ENCODE data around the gene YBEY. TPM values are rescaled to one million over a fixed set of nuclear protein-coding genes. Genes with fewer than 3 reads are reported as not detected.

Gene YBEY
- total RNA-seq, 1 donor from 2014 or later, result 11.1 TPM

DNA sequence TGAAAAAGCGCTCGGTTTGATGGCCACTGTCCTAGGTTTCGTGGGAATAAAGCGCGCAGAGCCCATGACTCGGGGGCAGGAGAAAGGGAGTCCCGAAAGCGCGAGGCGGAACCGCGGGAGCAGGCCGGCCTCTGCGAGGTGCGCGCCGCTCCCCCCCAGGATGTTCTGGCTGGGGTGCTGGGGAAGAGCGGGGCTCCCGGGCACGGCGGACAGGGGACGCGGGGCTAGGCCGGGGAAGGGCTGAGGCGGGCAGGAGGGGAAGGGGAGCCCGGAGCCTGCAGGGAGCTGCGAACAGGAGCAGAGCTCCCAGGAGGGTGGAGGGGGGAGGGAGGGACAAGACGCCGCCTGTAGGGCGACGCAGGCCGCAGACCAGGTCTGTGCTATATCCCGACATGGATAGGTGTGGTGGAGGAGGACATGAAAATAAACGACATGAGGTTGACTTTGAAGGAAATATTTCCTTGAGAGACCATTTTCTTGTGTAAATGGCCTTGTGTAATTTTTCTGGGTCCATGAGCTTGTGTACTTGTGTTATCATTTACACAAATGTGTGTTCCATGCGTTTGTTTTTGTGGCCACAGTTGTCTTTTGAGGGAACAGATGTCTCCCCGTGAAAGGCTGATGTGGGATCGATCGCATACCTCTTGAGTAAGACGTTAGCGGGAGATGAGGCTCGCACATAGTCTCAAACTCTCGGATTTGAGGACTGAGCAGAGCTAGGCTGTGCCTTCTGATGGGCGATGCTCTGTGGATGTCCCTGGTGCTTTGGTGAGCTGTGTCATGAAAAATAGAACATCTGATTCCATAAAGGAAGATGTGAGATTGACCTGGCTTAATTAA, 39.2 kb downstream of the YBEY start:
- no peak for DNase-seq (ENCODE audit: low spot score)

DNA sequence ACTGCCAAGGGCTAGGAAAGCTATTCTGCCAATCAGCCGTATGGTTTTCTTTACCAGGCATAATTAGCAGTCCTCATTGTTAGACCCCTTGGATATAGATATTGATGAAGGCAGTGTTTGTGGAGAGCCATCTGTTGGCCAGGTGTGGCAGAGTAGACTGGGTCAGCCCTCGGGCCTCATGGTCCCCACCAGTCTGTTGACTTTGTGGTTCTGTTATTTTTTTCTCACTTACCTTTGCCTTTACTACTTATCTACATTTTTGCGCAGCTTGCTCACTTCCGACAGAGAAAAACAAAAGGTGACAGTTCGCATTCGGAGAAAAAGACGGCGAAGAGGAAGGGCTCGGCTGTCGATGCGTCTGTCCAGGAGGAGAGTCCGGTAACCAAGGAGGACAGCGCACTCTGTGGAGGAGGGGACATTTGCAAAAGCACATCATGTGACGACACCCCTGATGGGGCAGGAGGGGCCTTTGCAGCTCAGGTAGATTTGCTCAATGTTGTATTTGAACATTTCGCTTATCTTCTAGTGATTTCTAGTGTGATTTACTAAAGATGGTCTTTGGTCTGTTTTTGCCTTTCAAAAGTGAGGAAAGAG, 40.1 kb downstream of the YBEY start:
- no peak for DNase-seq (ENCODE audit: low spot score)

- DNase-seq (ENCODE audit: low spot score), result no peak
Measured at GRCh38 chr21:46327711-46328110, 41.6 kb downstream of the YBEY start.

DNA sequence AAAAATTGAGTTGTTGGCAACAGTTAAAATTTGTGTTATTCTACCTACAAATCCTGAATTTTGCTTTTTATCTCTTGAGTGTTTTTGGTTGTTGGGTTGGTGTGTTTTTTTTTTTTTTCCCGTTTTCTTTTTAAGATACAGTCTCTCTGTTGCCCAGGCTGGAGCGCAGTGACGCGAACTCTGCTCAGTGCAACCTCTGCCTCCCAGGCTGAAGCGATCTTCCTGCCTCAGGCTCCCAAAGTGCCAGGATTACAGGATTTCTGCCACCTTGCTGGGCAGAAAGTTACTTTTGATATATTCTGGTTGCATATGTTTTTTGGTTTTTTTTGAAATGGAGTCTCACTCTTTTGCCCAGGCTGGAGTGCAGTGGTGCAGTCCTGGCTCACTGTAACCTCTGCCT, 42.0 kb downstream of the YBEY start:
- DNase-seq (ENCODE audit: low spot score), result no peak

GRCh38 chr21:46329796-46330195, 43.7 kb downstream of the YBEY start:
- DNase-seq (ENCODE audit: low spot score), result no peak

DNA sequence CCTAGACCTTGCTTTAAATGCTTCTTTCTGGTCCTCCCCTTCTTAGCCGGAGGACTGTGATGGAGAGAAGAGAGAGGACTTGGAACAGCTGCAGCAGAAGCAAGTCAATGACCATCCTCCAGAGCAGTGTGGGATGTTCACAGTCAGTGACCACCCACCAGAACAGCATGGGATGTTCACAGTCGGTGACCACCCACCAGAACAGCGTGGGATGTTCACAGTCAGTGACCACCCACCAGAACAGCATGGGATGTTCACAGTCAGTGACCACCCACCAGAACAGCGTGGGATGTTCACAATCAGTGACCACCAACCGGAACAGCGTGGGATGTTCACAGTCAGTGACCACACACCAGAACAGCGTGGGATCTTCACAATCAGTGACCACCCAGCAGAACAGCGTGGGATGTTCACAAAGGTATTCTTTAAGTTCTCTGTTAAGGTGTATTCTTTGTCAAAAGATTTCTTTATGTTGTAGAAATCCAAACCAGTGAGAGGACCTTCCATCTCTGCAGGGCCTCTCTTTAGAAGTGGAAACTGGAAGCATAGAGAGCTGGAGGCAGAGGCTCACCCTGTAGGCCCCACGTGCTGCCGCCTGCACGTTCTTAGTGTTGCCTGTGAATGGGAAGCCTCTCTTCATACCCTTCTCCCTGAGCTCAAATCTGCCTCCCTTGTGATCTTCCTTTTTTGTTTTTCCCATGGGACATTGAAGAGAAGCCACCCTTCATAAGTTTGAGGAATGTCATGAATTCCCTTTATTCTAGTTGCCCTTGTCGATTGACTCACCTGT, 48.4 kb downstream of the YBEY start:
- DNase-seq (ENCODE audit: low spot score), result no peak

DNA sequence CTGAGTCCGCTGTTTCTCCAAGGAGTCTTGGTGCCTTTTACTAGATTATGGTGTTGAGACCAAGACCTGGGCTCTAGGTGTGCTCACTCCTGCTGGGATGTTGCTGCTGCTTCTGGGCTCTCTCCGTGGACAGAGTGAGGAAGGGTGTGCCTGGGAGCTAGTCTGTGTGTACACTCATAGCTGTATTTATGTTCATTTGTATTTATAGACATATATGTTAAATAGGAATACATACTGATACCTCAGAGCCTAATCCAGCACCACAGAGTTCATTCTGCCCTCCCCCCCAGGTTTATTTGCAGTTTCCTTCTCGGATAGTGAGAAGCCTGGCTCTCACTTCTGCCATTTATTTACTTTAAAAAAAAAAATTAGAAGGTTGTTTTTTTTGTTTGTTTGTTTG, 50.5 kb downstream of the YBEY start:
- DNase-seq (ENCODE audit: low spot score), result no peak

DNA sequence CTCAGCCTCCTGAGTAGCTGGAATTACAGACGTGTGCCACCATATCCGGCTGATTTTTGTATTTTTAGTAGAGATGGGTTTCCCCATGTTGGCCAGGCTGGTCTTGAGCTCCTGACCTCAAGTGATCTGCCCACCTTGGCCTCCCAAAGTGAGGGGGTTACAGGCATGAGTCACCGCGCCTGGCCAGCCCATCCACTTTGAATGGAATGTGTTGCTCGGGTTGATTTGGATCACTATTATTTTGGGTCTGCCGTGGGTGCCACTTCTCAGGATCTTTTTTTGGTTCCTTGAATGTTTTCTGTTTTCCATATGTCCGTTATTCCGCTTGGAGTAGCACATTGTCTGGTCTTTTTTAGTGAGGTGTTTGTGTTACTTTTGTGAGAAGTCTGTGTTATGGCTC, 54.9 kb downstream of the YBEY start:
- DNase-seq (ENCODE audit: low spot score), result no peak

GRCh38 chr21:46344219-46344915, 58.2 kb downstream of the YBEY start:
- no peak for DNase-seq (ENCODE audit: low spot score)

DNA sequence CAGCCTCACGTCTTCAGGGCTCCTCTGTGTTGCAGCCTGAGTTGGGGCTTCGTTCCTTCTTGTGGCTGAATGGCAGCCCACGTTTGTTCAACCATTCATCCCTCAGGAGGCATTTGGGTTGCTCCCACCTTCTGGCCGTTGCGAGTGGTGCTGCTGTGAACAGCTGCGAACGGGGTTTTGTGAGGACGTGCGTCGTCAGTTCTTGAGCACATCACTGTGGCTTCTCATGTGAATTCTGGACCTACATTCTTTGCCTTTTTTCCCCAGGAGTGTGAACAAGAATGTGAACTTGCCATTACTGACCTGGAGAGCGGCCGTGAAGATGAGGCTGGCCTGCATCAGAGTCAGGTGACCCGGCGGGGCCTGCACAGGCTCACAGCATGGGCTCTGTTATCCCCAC, 59.7 kb downstream of the YBEY start:
- no peak for DNase-seq (ENCODE audit: low spot score)

DNA sequence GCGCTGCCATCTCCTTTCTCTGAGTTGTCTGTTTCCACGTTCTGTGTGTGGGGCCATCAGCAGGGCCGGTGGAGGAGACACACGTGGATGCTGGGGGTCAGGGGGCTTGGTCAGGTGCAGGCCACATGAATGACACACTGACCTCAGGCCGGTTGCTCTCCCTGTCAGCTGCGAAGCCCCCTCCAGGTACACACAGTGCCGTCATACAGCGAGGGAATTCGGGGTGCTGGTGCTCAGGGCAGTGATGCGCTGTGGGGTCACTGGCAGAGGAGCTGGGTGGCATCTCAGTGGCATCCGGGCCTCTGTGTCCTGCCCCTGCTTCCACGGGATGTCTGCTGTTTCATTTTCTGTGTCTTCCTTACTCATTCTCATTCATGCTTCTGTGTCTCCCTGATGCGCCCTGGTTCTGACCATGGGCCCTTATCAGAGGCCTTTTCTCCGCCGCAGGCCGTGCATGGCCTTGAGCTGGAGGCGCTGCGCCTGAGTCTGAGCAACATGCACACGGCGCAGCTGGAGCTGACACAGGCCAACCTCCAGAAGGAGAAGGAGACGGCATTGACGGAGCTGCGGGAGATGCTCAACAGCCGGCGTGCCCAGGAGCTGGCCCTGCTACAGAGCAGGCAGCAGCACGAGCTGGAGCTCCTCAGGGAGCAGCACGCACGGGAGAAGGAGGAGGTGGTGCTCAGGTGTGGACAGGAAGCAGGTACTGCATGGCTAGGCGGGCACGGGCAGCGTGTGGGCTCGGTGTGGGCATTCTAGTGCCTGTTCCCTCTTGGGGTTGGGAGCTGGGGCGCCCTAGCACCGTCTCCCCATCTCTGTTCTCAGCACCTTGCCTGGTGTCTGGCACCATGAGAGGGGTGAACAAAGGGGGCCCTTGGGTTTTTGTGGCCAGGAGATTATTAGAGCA, 60.4 kb downstream of the YBEY start:
- no peak for DNase-seq (ENCODE audit: low spot score)

- no peak for DNase-seq (ENCODE audit: low spot score)
Measured at GRCh38 chr21:46347203-46347550, 61.0 kb downstream of the YBEY start.

Other genes with a start within 250 kb of the YBEY start
- 735 TPM for gene COL6A2, start 188.2 kb upstream of the YBEY start, total RNA-seq
- 0.32 TPM for gene FTCD, start 130.8 kb upstream of the YBEY start, total RNA-seq
- 5.9 TPM for gene SPATC1L, start 101.9 kb upstream of the YBEY start, total RNA-seq
- gene LSS, start 57.6 kb upstream of the YBEY start, total RNA-seq, result 81.3 TPM
- gene MCM3AP, start 731 bp upstream of the YBEY start, total RNA-seq, result 89.8 TPM
- 0.96 TPM for gene C21orf58, start 37.5 kb downstream of the YBEY start, total RNA-seq
- gene PCNT, start 37.8 kb downstream of the YBEY start, total RNA-seq, result 29.4 TPM
- 33.9 TPM for gene DIP2A, start 172.5 kb downstream of the YBEY start, total RNA-seq

All from mesenteric fat pad (tissue), 1 donor.